ENCODE results near the gene KIAA2012.
"Not testable (repeated sequence)": the region's sequence is repeated elsewhere in the genome, so short reads cannot be mapped to it uniquely, and the experiment has no call there.

KIAA2012 gene

DNA sequence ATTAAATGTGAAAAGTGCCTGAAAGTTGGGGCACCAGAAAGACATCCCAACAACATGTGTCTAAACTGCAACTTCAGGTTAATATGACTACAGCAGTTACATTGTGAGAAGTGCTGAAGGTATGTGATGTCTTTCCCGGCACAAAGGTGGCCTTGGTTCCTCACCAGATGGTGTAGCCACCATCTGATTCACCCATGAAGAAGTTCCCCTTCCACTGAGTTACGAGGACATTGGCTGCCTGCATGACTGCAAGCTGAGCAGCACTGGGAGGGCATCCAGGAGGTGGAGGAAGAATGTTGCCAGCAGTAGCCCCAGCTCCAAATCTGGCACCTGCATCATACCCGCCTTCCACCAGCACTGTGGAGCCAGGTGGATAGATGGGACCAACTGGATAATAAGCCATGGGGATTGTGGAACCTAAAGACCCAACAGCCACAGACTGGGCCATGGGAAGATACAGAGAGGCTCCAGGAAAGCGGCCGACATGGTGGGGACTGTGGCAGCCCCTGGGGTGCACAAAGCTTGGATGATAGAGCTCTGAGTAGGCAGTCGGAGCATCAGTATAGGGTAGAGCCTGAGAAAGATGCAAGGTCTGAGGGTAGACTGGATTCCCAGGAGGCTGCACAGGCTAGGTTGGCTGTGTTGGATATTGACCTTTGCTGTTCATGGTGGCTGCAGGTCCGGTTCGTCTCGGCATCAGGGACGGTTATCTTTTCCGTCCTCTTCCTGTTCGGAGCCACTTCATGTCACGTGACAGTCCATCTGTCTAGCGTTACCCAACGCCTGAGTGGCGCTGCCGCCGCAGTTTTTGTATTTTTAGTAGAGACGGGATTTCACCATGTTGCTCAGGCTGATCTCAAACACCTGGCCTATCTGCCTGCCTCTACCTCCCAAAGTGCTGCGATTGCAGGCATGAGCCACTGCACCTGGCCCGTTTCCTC, 128.4 kb downstream of the KIAA2012 start:
- no peak for DNase-seq

DNA sequence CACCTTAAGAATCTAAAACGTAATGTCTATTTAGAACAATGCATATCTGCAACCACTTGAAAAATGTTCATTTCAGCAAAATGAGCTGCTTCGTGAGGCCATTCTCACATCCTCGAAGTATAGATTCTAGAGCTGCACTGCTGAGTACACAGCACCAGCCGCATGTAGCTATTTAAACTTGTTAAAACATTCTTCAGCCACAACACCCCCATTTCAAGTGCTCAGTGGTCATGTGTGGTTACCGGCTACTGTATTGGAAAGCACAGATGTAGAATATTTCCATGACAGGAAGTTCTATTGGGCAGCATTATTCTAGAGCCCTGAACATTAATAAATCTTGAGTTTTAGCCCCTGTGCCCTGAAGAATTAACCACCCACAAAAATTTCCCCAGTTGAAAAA, 130.3 kb downstream of the KIAA2012 start:
- DNase-seq = no peak

DNA sequence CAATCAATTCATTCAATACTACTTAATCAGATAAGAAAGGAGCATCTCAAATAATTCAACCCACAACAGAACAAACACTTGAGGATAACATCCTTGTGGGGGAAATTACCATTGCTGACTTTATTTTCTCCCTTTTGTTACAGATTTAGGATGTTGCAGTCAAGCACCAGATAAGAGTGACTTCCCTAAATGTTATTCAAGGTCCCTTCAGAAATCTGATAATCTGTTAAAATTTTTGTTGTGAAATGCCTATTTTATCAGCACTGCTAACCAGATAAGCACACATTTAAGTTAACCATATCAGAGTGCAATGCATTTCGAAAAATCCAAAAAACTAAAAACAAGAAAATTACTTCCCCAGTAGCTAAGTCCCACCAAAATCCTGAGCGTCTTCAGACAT, 131.8 kb downstream of the KIAA2012 start:
- DNase-seq = no peak

DNA sequence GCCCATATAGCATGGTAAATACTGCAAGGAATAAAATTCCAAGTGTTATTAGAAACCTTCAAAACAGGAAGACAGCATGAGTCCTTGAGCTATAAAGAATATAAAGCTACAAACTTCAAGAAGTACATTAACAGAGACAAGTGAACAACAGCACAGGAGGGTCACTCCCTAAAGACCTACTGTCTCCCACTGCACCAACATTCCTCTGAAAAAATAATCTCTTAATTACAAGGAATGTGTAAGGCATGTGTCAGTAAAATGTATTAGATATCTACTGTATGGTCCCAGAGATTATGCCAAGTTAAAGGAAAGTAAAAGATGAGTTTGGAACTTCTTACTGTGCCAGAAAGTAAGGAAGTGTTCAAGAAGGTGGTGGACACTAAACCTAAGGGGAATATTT, 135.5 kb downstream of the KIAA2012 start:
- no peak for DNase-seq

DNA sequence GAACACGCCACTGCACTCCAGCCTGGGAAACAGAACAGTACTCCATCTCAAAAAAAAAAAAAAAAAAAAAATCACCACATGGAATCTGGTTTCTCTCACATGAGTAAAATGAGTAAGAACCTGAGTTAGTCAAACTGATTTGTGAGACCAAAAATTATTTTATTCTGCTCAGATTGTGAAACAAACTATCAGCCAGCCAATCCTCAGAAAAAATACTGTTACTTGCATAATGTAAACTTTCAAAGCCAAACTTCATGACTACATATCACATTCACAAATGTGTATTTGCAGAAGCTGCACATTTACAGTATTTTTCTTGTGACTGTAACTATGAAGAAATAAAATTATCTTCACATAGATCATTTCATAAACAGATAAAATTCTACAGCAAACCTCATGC, 142.1 kb downstream of the KIAA2012 start:
- no peak for DNase-seq

DNA sequence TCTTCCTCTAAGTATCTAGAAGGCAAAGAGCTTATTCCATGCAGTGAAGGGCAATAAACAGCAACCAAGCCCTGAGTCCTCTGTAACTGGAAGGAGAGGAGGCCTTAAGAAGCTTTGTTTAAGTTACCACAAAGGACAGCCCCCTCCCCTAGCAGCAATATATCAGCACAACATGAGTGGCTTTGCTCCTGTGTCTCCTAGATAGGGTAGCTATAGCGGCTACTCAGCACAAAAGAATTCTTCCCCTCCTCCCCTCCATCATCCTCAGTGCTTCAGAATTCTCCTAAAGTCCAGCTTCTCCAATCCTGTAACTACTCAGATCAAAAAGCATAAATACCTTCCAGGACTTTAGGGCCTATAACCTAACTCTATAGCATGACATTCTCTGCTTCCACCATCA, 148.8 kb downstream of the KIAA2012 start:
- no peak for DNase-seq

DNA sequence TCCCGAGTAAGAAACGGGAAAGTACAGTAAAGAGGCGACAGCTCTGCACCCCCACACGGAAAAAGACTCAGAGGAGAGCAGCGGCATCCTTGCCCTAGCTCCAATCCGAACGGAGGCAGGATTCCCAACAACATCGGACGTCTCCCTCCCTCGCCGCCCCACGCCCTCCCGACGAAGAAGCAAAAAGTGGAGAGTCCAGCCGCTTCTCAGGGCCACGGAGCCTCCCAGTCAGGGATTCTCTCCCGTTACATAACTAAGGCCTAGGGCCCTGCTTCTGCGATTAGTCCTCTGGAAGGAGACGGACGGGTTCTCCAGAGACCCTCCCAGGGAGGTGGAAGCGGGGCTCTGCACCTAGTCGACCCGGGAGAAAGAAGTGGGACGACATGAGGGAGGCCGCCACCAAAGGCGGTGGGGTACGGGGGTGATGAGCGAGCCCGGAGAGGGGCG, 164.8 kb downstream of the KIAA2012 start:
- no peak for DNase-seq

DNA sequence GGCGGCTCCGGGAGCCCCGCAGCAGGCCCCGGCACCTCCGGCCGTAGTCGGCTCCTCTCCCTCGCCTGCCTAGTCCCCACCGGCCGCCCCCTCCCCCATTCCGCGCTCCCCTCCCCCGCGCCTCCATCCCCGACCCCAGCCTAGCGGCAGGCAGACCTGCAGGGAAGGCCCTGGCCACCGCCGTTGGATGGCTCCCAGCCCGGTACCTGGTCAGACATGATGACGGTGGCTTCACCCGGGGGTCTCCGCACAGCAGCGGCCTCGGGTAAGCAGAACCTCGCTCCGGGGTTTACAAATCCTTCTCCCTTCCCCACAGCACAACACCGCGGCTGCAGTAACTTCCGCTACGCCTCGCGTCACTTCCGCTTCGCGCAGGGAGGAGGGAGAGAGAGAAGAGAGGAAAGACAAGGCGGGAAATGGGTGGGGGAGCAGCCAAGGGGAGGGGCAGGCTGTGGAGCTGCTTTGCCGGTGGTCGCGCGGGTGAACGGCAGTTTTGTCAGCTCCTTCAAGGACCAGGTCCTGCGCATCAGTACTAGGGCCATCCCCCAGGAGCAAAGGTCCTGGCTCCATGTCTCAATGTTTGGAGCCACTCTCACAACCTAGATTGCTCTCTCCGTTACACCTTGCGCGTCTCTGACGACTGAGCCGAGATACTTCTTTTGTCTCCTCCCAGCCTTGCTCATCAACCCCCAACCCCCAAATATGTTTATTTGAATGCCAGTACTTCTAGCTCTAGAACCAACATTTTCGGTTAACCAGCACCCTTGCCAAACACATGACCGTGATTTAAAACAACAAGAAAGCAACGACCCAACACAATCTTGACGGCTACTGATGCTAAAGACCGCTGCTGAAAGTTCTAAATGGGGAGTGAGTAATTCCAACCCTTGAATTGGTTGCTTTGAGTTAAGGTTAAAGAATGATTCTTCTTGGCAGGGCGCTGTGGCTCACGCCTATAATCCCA, 165.5 kb downstream of the KIAA2012 start, which contains the start of gene SUMO1:
TSS of gene SUMO1 (minus strand) at position 364 of the 964 bp plus-strand sequence. CDS start at position 218, 146 bp downstream.
- DNase-seq = peak; percentile 89 to 90

DNA sequence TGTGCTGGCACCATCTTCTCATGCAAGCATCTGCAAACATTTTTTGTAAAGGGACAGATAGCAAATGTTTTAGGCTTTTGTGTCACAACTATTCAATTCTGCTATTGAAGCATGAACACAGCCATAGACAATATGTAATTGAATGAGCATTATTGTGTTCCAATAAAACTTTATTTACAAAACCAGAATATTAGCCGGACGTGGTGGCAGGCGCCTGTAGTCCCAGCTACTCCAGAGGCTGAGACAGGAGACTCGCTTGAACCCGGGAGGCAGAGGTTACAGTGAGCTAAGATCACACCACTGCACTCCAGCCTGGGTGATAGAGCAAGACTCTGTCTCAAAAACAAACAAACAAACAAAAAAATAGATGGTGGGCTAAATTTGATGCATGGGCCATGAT, 174.7 kb downstream of the KIAA2012 start:
- DNase-seq = not testable (repeated sequence)

DNA sequence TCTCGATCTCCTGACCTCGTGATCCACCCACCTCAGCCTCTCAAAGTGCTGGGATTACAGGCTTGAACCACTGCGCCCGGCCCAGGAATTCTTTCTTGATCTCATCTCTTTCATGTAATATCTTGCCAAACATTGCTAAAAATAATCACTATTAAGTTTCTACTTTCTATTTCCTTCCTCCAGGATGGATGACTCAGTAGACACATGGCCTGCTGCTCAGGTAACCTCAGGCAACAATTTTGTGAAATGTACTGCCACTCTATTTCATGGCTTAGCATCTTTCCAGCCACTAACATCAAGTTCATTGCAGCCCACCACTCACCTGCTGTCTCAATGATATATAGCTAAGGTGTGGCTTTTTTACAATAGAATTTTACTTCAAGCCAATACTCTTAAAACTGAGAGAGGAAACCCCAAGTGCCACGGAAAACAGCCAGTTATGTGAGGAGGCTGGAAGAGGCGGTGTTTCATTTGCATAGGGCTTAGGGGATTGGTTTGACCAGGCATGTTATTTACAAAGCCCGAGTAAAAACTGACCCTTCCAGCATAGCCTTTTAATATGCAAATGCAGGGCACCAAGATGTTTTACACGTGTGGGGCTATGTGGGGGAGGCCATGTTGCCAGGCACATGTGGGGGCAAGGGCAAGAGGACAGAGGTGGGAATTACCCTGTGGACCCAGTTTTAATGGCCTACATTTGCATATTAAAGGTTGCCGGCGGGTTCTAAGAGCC, 176.6 kb downstream of the KIAA2012 start:
- DNase-seq = no peak

DNA sequence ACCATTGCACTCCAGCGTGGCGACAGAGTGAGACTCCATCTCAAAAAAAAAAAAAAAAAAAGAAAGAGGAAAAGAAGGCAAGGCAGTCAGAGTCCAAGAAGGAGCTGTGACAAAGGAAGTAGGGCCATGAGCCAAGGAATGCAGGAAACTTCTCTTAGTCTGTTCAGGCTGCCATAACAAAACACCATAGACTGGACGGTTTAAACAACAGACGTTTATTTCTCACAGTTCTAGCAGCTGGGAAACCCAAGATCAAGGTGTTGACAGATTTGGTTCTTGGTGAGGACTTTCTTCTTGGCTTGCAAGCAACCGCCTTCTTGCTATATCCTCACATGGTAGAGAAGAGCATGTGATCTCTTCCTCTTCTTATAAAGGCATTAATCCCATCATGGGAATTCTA, 178.4 kb downstream of the KIAA2012 start:
- DNase-seq = no peak

All from NCI-H446 (cell line).